Thyroid gland (tissue), 4 donors: ENCODE measurements around the gene TATDN3. TPM values are rescaled to one million over a fixed set of nuclear protein-coding genes. Genes with fewer than 3 reads are reported as not detected.
"Not testable (repeated sequence)": the region's sequence is repeated elsewhere in the genome, so short reads cannot be mapped to it uniquely, and the experiment has no call there.

Source experiments
- DNase-seq, 2 donors: peaks; one replicate each; pipeline ENCODE4 v3.0.0-alpha.2; 2019
- H3K27ac ChIP-seq, 3 donors: fragments of 200-600 bp; sonication (generic); 1 replicate in 2 of 3; 2 replicates in 1 of 3; pipeline ENCODE4 v1.5.1; 2016 to 2019; ENCODE audit warnings: mild to moderate bottlenecking in 1 of 3, moderate library complexity in 1 of 3
- H3K27me3 ChIP-seq: fragments of 200-600 bp; sonication (generic); one replicate; pipeline ENCODE4 v1.5.1; 2019
- H3K36me3 ChIP-seq, 2 donors: fragments of 200-600 bp; sonication (generic); one replicate each; pipeline ENCODE4 v1.5.1; 2016 to 2019
- H3K4me1 ChIP-seq, 2 donors: fragments of 200-600 bp; sonication (generic); one replicate each; pipeline ENCODE4 v1.5.1; 2017 to 2019
- H3K4me3 ChIP-seq, 3 donors: fragments of 200-600 bp; sonication (generic); replicated peaks in 1 of 3; 1 replicate in 2 of 3; 2 replicates in 1 of 3; pipeline ENCODE4 v1.5.1; 2016; ENCODE audit warnings: mild to moderate bottlenecking in 1 of 3
- H3K9me3 ChIP-seq: fragments of 200-600 bp; sonication (generic); one replicate; pipeline ENCODE4 v1.5.1; 2017
- POLR2A ChIP-seq, 2 donors: fragments of 450-650 bp; IDR thresholded peaks; one replicate each; pipeline ENCODE4 v1.6.1; 2017; ENCODE audit warnings: antibody characterized with exemption in 2 of 2, mild to moderate bottlenecking in 2 of 2, moderate library complexity in 1 of 2
- WGBS, 2 donors: methylation state at CpG; one replicate each; pipeline ENCODE4 v1.1.5; 2017; 5-methylcytosine and 5-hydroxymethylcytosine counted together
- intact Hi-C: fragments of 100-400 bp; cut with DNase I; formaldehyde crosslinking; loops from one replicate; pipeline ENCODE4 v1.15.1; 2023
- total RNA-seq, 4 donors: library from RNA; depleted of rRNA; stranded (reverse); fragments of >200 nt; gene quantifications; one replicate each; pipeline ENCODE4 v1.2.3, GENCODE V29; 2016
- TF ChIP-seq, protein P1 (sequence below), 6 experiments: fragments of 200-600 bp in 3 of 6; fragments of 450-650 bp in 3 of 6; sonication (generic) in 3 of 6; IDR thresholded peaks; one replicate each; pipeline ENCODE4 v1.5.1; 2016 to 2019; ENCODE audit warnings: antibody characterized with exemption in 6 of 6, mild to moderate bottlenecking in 2 of 6, inconsistent platforms in 1 of 6, moderate library complexity in 1 of 6

Gene TATDN3
- total RNA-seq, 4 donors from 2014 or later, result 12.1 to 20.2 (median 18.6) TPM

DNA sequence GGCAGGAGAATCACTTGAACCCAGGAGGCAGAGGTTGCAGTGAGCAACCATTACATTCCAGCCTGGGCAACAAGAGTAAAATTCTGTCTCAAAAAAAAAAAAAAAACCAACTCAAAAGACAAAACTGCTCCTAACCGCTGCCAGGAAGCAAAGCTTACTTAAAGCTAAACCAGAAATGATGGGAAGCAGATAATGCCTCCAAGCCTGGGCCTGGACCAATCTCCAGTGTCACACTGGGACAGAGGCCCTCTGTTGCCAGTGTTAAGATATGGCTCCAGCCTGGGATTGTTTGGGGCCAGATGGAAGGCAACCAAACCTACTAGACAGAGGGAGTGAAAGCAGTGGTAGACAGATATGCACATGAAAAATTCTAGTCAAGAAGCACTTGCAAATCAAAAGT, 37.0 kb upstream of the TATDN3 start:
- Histone ChIP-seq H3K9me3 (no peaks in the 10 kb centered on the region), H3K4me3 (no peak overlapping the region), H3K27ac (no peak overlapping the region), H3K4me1 (peaks cover 0 to 3% of the 10 kb centered on the region in 2 donors), H3K36me3 (no peaks in the 10 kb centered on the region), H3K27me3 (no peaks in the 10 kb centered on the region)
- no peak for DNase-seq
- TF ChIP-seq, protein P1, sequence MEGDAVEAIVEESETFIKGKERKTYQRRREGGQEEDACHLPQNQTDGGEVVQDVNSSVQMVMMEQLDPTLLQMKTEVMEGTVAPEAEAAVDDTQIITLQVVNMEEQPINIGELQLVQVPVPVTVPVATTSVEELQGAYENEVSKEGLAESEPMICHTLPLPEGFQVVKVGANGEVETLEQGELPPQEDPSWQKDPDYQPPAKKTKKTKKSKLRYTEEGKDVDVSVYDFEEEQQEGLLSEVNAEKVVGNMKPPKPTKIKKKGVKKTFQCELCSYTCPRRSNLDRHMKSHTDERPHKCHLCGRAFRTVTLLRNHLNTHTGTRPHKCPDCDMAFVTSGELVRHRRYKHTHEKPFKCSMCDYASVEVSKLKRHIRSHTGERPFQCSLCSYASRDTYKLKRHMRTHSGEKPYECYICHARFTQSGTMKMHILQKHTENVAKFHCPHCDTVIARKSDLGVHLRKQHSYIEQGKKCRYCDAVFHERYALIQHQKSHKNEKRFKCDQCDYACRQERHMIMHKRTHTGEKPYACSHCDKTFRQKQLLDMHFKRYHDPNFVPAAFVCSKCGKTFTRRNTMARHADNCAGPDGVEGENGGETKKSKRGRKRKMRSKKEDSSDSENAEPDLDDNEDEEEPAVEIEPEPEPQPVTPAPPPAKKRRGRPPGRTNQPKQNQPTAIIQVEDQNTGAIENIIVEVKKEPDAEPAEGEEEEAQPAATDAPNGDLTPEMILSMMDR (IDR thresholded peaks at IDR 0.05), result no peak
- TF ChIP-seq POLR2A (IDR thresholded peaks at IDR 0.05), result no peak
- WGBS, 2 donors, result 13 to 75% methylated on average over 1 of the region's 1 CpG
- intact Hi-C loops, result no loop called here

DNA sequence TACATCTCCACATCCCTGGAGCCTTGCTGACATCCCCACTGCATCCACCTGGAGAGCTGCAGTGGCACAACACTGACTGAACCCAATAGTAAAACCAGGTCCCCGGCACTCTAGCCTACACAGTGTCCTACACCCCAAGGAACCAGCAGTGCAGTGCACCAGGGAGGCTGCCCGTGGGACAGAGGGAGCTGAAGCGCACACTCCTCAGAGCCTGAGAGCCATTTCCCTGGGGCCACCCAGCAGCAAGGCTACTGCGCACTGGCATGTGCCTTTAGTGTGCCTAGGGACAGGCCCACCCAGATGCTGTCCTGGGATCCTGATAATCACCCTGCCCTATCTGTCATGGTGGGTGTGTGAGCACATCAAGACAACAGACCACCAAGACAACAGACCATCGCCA, 32.0 kb upstream of the TATDN3 start:
- WGBS, 2 donors, result 94 to 100% methylated on average over 1 to 3 of the region's 5 CpGs
- no peak overlapping the region for H3K4me3 ChIP-seq
- no peaks in the 10 kb centered on the region for H3K9me3 ChIP-seq
- H3K27ac ChIP-seq, result no peak overlapping the region
- no peaks in the 10 kb centered on the region for H3K36me3 ChIP-seq
- intact Hi-C loops, result no loop called here
- H3K4me1 ChIP-seq, result no peaks in the 10 kb centered on the region
- no peak for DNase-seq
- TF ChIP-seq, protein P1 (IDR thresholded peaks at IDR 0.05), result no peak
- no peak for TF ChIP-seq POLR2A (IDR thresholded peaks at IDR 0.05)
- no peaks in the 10 kb centered on the region for H3K27me3 ChIP-seq

DNA sequence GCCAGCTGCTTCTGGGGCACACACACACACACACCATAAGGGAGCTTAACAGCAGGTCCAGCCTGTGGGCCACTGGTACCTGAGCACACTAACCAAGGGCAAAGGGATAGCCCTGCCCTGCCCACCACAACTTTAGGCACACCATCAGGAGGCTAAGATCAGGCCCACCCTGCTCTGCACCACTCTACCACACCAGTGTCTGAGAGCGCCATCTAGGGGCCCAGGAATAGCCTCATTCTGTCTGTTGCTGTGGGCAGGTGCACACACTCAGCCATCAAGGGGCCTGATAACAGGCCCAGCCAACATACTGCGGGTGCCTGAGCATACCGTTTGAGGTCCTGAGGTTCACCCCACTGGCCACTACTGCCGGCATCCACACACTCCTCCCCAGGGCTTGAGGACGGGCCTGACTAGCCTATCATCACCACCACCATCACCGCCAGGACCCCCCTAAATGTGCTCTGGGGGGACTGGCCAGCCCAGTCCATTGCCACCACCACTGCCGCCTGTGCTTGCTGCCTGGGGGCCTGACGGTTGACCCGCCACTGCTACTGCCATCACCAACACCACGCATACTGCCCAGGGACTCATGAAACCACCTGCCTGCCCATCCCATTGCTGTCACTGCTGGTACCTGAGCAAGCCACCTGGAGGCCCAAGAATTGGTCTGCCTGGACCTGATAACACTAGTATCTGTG, 31.4 kb upstream of the TATDN3 start:
- Histone ChIP-seq H3K9me3 (no peaks in the 10 kb centered on the region), H3K4me3 (no peak overlapping the region), H3K36me3 (no peaks in the 10 kb centered on the region), H3K27me3 (no peaks in the 10 kb centered on the region), H3K4me1 (no peaks in the 10 kb centered on the region), H3K27ac (no peak overlapping the region)
- 98 to 100% methylated on average over 3 to 5 of the region's 10 CpGs for WGBS, 2 donors
- no peak for DNase-seq
- intact Hi-C loops, result no loop called here
- no peak for TF ChIP-seq POLR2A (IDR thresholded peaks at IDR 0.05)
- TF ChIP-seq, protein P1 (IDR thresholded peaks at IDR 0.05), result no peak

DNA sequence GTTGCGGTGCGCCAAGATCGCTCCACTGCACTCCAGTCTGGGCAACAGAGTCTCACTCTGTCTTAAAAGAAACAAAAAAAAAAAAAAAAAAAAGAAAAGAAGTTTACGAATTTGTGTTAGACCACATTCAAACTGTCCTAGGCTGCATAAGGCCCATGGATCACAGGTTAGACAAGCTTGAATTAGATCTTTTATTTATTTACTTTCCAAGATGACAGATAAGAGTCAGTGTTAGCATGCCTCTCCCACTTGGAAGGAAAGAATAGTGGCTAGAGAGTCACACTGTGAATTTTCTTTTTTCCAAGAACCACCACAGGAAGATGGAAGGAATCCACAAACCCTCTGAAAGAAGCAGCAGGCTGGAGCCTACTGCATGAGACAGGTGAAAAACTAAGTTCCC, 29.5 kb upstream of the TATDN3 start:
- H3K27ac ChIP-seq, result no peak overlapping the region
- H3K9me3 ChIP-seq, result no peaks in the 10 kb centered on the region
- H3K4me1 ChIP-seq, result no peaks in the 10 kb centered on the region
- no peaks in the 10 kb centered on the region for H3K27me3 ChIP-seq
- no peaks in the 10 kb centered on the region for H3K36me3 ChIP-seq
- no peak for TF ChIP-seq POLR2A (IDR thresholded peaks at IDR 0.05)
- TF ChIP-seq, protein P1 (IDR thresholded peaks at IDR 0.05), result no peak
- DNase-seq, result no peak
- no peak overlapping the region for H3K4me3 ChIP-seq
- 96 to 98% methylated on average over 4 of the region's 4 CpGs for WGBS, 2 donors
- intact Hi-C loops, result no loop called here

DNA sequence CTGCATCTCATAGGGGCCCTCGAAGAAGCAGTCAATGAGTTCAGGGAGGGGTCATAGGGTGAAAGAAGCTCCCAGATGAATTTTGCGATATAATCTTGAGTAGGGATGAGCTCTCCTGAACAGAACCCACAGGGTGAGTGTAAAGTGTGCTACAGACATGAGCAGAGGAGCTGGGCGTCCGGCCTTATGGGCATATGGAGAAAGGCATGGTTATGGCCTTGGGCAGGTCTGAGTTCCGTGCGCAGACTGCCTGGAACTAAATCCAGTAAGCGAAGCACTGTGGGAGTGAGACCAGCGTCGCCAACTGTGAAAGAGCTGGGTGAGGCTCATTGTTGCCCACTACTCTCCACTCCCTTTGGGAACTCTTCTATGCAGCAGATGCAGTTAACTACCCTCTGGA, 28.9 kb upstream of the TATDN3 start:
- DNase-seq, result no peak
- Histone ChIP-seq H3K4me3 (no peak overlapping the region), H3K9me3 (no peaks in the 10 kb centered on the region), H3K27ac (no peak overlapping the region), H3K27me3 (no peaks in the 10 kb centered on the region), H3K36me3 (no peaks in the 10 kb centered on the region), H3K4me1 (no peaks in the 10 kb centered on the region)
- 94 to 95% methylated on average over 9 of the region's 9 CpGs for WGBS, 2 donors
- TF ChIP-seq, protein P1 (IDR thresholded peaks at IDR 0.05), result no peak
- TF ChIP-seq POLR2A (IDR thresholded peaks at IDR 0.05), result no peak
- intact Hi-C loops, result no loop called here

DNA sequence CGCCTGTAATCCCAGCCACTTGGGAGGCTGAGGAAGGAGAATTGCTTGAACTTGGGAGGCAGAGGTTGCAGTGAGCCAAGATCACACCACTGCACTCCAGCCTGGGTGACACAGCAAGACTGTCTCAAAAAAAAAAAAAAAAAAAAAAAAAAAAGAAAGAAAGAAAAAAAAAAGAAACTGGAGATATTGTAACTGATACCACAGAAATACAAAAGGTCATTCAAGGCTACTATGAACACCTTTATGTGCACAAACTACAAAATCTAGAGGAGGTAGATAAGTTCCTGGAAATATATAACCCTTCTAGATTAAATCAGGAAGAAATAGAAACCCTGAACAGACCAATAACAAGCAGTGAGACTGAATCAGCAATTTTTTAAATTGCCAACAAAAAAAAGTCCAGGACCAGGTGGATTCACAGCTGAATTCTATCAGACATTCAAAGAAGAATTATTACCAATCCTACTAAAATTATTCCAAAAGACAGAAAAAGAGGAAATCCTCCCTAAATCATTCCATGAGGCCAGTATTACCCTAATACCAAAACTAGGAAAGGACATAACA, 26.9 kb upstream of the TATDN3 start:
- intact Hi-C loops, H3K27ac ChIP-seq, H3K36me3 ChIP-seq, H3K9me3 ChIP-seq, DNase-seq, H3K27me3 ChIP-seq, H3K4me1 ChIP-seq, H3K4me3 ChIP-seq: not testable (repeated sequence)
- WGBS, 2 donors, result 89 to 100% methylated on average over 1 of the region's 1 CpG

DNA sequence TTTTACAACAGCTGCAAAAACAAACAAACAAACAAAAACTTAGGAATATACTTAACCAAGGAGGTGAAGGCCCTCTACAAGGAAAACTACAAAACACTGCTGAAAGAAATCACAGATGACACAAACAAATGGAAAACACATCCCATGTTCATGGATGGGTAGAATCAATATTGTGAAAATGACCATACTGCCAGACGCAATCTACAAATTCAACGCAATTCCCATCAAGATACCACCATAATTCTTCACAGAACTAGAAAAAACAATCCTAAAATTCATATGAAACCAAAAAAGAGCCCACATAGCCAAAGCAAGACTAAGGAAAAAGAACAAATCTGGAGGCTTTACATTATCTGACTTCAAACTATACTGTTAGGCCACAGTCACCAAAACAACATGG, 24.9 kb upstream of the TATDN3 start:
- H3K4me1 ChIP-seq, H3K27ac ChIP-seq, DNase-seq, H3K9me3 ChIP-seq, H3K36me3 ChIP-seq, intact Hi-C loops, H3K27me3 ChIP-seq, H3K4me3 ChIP-seq: not testable (repeated sequence)
- WGBS, 2 donors, result 49 to 100% methylated on average over 2 of the region's 2 CpGs
